ENCODE results near the gene AFAP1L1. TPM values are rescaled to one million over a fixed set of nuclear protein-coding genes. Genes with fewer than 3 reads are reported as not detected.
"Not testable (repeated sequence)": the region's sequence is repeated elsewhere in the genome, so short reads cannot be mapped to it uniquely, and the experiment has no call there.

AFAP1L1 gene
- total RNA-seq, 1 experiment from 2014 or later = 2.0 TPM

GRCh38 chr5:149389552-149390495, 118.2 kb downstream of the AFAP1L1 start:
- DNase-seq (ENCODE audit: low spot score) = no peak

DNA sequence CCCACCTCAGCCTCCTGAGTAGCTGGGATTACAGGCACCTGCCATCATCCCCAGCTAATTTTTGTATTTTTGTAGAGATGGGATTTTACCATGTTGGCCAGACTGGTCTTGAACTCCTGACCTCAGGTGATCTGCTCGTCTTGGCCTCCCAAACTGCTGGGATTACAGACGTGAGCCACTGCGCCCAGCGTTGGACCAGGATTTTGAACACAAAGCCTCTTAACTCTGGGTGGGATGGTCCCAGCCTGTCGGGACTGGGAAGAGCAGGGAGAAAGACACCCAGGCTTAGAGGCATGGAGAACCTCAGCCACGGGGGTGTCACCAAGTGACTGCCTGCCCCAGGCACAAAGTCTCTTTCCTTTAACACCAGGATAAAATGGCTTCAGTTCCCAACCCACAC, 119.4 kb downstream of the AFAP1L1 start:
- not testable (repeated sequence) for DNase-seq (ENCODE audit: low spot score)

Other genes with a start within 250 kb of the AFAP1L1 start
- 0.95 and 2.1 TPM in 2 replicates for gene SH3TC2, start 208.8 kb upstream of the AFAP1L1 start, total RNA-seq (2014; rRNA removed; shearing (Covaris generic))
- 6.7 and 14.2 TPM in 2 replicates for gene ABLIM3, start 130.4 kb upstream of the AFAP1L1 start, total RNA-seq (2014; rRNA removed; shearing (Covaris generic))
- gene GRPEL2, start 73.6 kb downstream of the AFAP1L1 start, total RNA-seq (2014; rRNA removed; shearing (Covaris generic)) = 17.9 and 19.9 TPM in 2 replicates
- 19.5 and 20.8 TPM in 2 replicates for gene PCYOX1L, start 86.2 kb downstream of the AFAP1L1 start, total RNA-seq (2014; rRNA removed; shearing (Covaris generic))
- gene IL17B, start 107.4 kb downstream of the AFAP1L1 start, total RNA-seq (2014; rRNA removed; shearing (Covaris generic)) = 0.31 TPM in 1 of 2 replicates, not detected in the other